Measurements from ENCODE around the gene USP14.

Gene USP14

GRCh38 chr18:217532-218336 lies 59.4 kb downstream of the USP14 start:
- Histone ChIP-seq H3K27ac (peak overlapping the region in 1 of 21 experiments; percentile 19), H3K4me3 (no peak overlapping the region)

- Histone ChIP-seq H3K27ac (no peak overlapping the region), H3K4me3 (no peak overlapping the region)
Observed at GRCh38 chr18:220708-221107, 62.4 kb downstream of the USP14 start.

- H3K4me3 ChIP-seq = no peak overlapping the region
- no peak overlapping the region for H3K27ac ChIP-seq
Observed at GRCh38 chr18:225745-226144, 67.4 kb downstream of the USP14 start.

GRCh38 chr18:227374-227773 lies 69.0 kb downstream of the USP14 start:
- no peak overlapping the region for H3K27ac ChIP-seq

GRCh38 chr18:227902-228301 lies 69.5 kb downstream of the USP14 start:
- no peak overlapping the region for H3K4me3 ChIP-seq
- H3K27ac ChIP-seq = no peak overlapping the region

More at GRCh38 chr18:227374-227773, 69.0 kb downstream of the USP14 start:
- no peak overlapping the region for H3K4me3 ChIP-seq

- H3K27ac ChIP-seq = no peak overlapping the region
Observed at GRCh38 chr18:228586-228985, 70.2 kb downstream of the USP14 start.

GRCh38 chr18:231563-231962 lies 73.2 kb downstream of the USP14 start:
- H3K4me3 ChIP-seq = no peak overlapping the region

More at GRCh38 chr18:228586-228985, 70.2 kb downstream of the USP14 start:
- no peak overlapping the region for H3K4me3 ChIP-seq

GRCh38 chr18:240175-240574 lies 81.8 kb downstream of the USP14 start:
- Histone ChIP-seq H3K27ac (no peak overlapping the region), H3K4me3 (no peak overlapping the region)

More at GRCh38 chr18:231563-231962, 73.2 kb downstream of the USP14 start:
- no peak overlapping the region for H3K27ac ChIP-seq

GRCh38 chr18:245282-245847 lies 87.0 kb downstream of the USP14 start:
- Histone ChIP-seq H3K4me3 (no peak overlapping the region), H3K27ac (peak overlapping the region in 1 of 21 experiments; percentile 27)

GRCh38 chr18:248053-248452 lies 89.7 kb downstream of the USP14 start:
- no peak overlapping the region for H3K4me3 ChIP-seq

GRCh38 chr18:250685-251084 lies 92.3 kb downstream of the USP14 start:
- no peak overlapping the region for H3K27ac ChIP-seq
- no peak overlapping the region for H3K4me3 ChIP-seq

More at GRCh38 chr18:248053-248452, 89.7 kb downstream of the USP14 start:
- H3K27ac ChIP-seq = no peak overlapping the region

GRCh38 chr18:251572-251971 lies 93.2 kb downstream of the USP14 start:
- Histone ChIP-seq H3K4me3 (no peak overlapping the region), H3K27ac (no peak overlapping the region)

GRCh38 chr18:253121-253520 lies 94.8 kb downstream of the USP14 start:
- Histone ChIP-seq H3K4me3 (no peak overlapping the region), H3K27ac (no peak overlapping the region)

- Histone ChIP-seq H3K27ac (no peak overlapping the region), H3K4me3 (no peak overlapping the region)
Observed at GRCh38 chr18:255171-255570, 96.8 kb downstream of the USP14 start.

- no peak overlapping the region for H3K27ac ChIP-seq
- H3K4me3 ChIP-seq = no peak overlapping the region
Observed at GRCh38 chr18:260547-260946, 102.2 kb downstream of the USP14 start.

GRCh38 chr18:261398-262073 lies 103.2 kb downstream of the USP14 start:
- no peak overlapping the region for H3K27ac ChIP-seq
- no peak overlapping the region for H3K4me3 ChIP-seq

All from skin epidermis (tissue), 12 donors.